SK-N-SH treated with all-trans-retinoic acid at 6 μM for 48 hours (cell line): ENCODE measurements around the gene ICA1.

Experiments
- ATAC-seq: fragments of 200-7000 bp; cut with Tn5 transposase; 3 replicates; pipeline ENCODE4 v1.9.1; 2020; ENCODE audit warnings: mild to moderate bottlenecking, moderate library complexity
- ARNTL ChIP-seq: fragments of 450-650 bp; formaldehyde crosslinking; IDR thresholded peaks from 2 replicates; pipeline ENCODE4 v1.5.0; 2020; ENCODE audit warnings: low read depth, mild to moderate bottlenecking, moderate library complexity, borderline replicate concordance
- BACH2 ChIP-seq: fragments of 250-450 bp; sonication (Bioruptor Pico); IDR thresholded peaks from 2 replicates; pipeline ENCODE4 v1.9.0; 2021; ENCODE audit warnings: mild to moderate bottlenecking, borderline replicate concordance
- CREB5 ChIP-seq: fragments of 250-450 bp; sonication (Bioruptor Pico); IDR thresholded peaks from 2 replicates; pipeline ENCODE4 v1.5.1; 2020; ENCODE audit warnings: low read depth, mild to moderate bottlenecking, moderate library complexity
- CSDC2 ChIP-seq: fragments of 250-450 bp; sonication (Bioruptor Pico); IDR thresholded peaks from 2 replicates; pipeline ENCODE4 v1.5.0; 2020; ENCODE audit warnings: mild to moderate bottlenecking, moderate library complexity
- ESRRG ChIP-seq: fragments of 250-450 bp; sonication (Bioruptor Pico); IDR thresholded peaks from 2 replicates; pipeline ENCODE4 v1.6.1; 2021; ENCODE audit warnings: mild to moderate bottlenecking
- GLIS3 ChIP-seq: fragments of 250-450 bp; sonication (Bioruptor Pico); IDR thresholded peaks from 2 replicates; pipeline ENCODE4 v1.5.0; 2020; ENCODE audit warnings: mild to moderate bottlenecking, moderate library complexity
- PATZ1 ChIP-seq: fragments of 250-450 bp; sonication (Bioruptor Pico); IDR thresholded peaks from 2 replicates; pipeline ENCODE4 v1.8.0; 2020; ENCODE audit warnings: mild to moderate bottlenecking, moderate library complexity, borderline replicate concordance
- PPARA ChIP-seq: fragments of 250-450 bp; sonication (Bioruptor Pico); IDR thresholded peaks from 2 replicates; pipeline ENCODE4 v1.5.0; 2020; ENCODE audit warnings: mild to moderate bottlenecking, borderline replicate concordance
- RARB ChIP-seq: fragments of 250-450 bp; sonication (Bioruptor Pico); IDR thresholded peaks from 2 replicates; pipeline ENCODE4 v1.8.0; 2021; ENCODE audit warnings: mild to moderate bottlenecking, moderate library complexity
- TOX ChIP-seq: fragments of 250-450 bp; sonication (Bioruptor Pico); IDR thresholded peaks from 2 replicates; pipeline ENCODE4 v1.8.0; 2021; ENCODE audit warnings: mild to moderate bottlenecking, moderate library complexity, borderline replicate concordance
- TSHZ2 ChIP-seq: fragments of 250-450 bp; sonication (Bioruptor Pico); IDR thresholded peaks from 2 replicates; pipeline ENCODE4 v1.5.0; 2020; ENCODE audit warnings: mild to moderate bottlenecking, moderate library complexity
- ZC3H10 ChIP-seq: fragments of 250-450 bp; sonication (Bioruptor Pico); IDR thresholded peaks from 2 replicates; pipeline ENCODE4 v1.5.1; 2021; ENCODE audit warnings: mild to moderate bottlenecking, moderate library complexity
- ZFP3 ChIP-seq: fragments of 250-450 bp; sonication (Bioruptor Pico); IDR thresholded peaks from 2 replicates; pipeline ENCODE4 v1.5.0; 2020; ENCODE audit warnings: mild to moderate bottlenecking, moderate library complexity
- ZFP30 ChIP-seq: fragments of 450-650 bp; formaldehyde crosslinking; IDR thresholded peaks from 2 replicates; pipeline ENCODE4 v1.5.0; 2022; ENCODE audit warnings: mild to moderate bottlenecking, moderate library complexity
- ZNF565 ChIP-seq: fragments of 450-650 bp; formaldehyde crosslinking; conservative IDR thresholded peaks from 2 replicates; pipeline ENCODE4 v1.5.0; 2020; ENCODE audit warnings: low read depth, mild to moderate bottlenecking, moderate library complexity
- ZNF8 ChIP-seq: fragments of 450-650 bp; formaldehyde crosslinking; IDR thresholded peaks from 2 replicates; pipeline ENCODE4 v1.5.0; 2020; ENCODE audit warnings: mild to moderate bottlenecking, moderate library complexity
- TF ChIP-seq, protein P1 (sequence below): fragments of 250-450 bp; sonication (Bioruptor Pico); IDR thresholded peaks from 2 replicates; pipeline ENCODE4 v1.8.0; 2021; ENCODE audit warnings: low read depth, mild to moderate bottlenecking, moderate library complexity, borderline replicate concordance
- TF ChIP-seq, protein P2 (sequence below): fragments of 250-450 bp; sonication (Bioruptor Pico); IDR thresholded peaks from 2 replicates; pipeline ENCODE4 v1.5.1; 2021; ENCODE audit warnings: mild to moderate bottlenecking, moderate library complexity

ICA1 gene

DNA sequence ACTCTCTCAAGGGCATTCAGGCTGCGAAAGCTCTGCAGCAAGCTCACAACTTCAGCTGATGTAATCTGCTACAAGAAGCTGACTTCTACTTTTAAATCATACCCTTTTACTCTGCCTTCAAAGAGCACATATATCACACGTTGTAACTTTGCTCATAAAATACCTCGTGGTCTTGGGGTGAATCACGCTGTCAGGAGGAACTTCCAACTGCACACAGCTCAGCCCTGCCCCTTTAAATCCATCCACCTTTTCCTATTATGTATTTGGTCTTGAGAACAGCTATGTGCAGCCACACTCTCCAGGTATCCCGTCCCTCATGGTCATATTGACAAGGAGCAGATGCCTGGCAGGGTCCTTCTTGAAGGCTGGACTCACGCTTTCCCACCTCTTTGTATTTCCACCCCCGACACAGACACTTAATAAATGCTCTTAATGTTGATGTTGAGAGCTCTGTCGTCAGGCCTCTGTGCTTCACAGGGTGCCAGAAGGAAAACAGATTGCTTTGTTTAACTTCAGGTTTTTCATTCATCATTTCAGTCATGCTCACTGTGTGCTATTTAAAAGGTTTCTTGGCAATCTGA lies 47.6 kb downstream of the ICA1 start:
- TF ChIP-seq ZFP30 (CRISPR knock-in tag) (no peak), TOX (no peak), RARB (no peak), BACH2 (CRISPR knock-in tag) (no peak), PATZ1 (CRISPR knock-in tag) (no peak), ARNTL (no peak), ZNF565 (CRISPR knock-in tag) (no peak), CREB5 (CRISPR knock-in tag) (no peak), ESRRG (no peak), ZC3H10 (CRISPR knock-in tag) (no peak), TSHZ2 (no peak), ZNF8 (CRISPR knock-in tag) (no peak), GLIS3 (no peak), PPARA (CRISPR knock-in tag) (no peak), CSDC2 (CRISPR knock-in tag) (no peak)
- TF ChIP-seq, protein P1, sequence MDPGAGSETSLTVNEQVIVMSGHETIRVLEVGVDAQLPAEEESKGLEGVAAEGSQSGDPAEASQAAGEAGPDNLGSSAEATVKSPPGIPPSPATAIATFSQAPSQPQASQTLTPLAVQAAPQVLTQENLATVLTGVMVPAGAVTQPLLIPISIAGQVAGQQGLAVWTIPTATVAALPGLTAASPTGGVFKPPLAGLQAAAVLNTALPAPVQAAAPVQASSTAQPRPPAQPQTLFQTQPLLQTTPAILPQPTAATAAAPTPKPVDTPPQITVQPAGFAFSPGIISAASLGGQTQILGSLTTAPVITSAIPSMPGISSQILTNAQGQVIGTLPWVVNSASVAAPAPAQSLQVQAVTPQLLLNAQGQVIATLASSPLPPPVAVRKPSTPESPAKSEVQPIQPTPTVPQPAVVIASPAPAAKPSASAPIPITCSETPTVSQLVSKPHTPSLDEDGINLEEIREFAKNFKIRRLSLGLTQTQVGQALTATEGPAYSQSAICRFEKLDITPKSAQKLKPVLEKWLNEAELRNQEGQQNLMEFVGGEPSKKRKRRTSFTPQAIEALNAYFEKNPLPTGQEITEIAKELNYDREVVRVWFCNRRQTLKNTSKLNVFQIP, result no peak
- TF ChIP-seq, protein P2, sequence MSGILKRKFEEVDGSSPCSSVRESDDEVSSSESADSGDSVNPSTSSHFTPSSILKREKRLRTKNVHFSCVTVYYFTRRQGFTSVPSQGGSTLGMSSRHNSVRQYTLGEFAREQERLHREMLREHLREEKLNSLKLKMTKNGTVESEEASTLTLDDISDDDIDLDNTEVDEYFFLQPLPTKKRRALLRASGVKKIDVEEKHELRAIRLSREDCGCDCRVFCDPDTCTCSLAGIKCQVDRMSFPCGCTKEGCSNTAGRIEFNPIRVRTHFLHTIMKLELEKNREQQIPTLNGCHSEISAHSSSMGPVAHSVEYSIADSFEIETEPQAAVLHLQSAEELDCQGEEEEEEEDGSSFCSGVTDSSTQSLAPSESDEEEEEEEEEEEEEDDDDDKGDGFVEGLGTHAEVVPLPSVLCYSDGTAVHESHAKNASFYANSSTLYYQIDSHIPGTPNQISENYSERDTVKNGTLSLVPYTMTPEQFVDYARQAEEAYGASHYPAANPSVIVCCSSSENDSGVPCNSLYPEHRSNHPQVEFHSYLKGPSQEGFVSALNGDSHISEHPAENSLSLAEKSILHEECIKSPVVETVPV (CRISPR knock-in tag), result no peak
- no peak; the same call in 2 of the 3 replicates for ATAC-seq

DNA sequence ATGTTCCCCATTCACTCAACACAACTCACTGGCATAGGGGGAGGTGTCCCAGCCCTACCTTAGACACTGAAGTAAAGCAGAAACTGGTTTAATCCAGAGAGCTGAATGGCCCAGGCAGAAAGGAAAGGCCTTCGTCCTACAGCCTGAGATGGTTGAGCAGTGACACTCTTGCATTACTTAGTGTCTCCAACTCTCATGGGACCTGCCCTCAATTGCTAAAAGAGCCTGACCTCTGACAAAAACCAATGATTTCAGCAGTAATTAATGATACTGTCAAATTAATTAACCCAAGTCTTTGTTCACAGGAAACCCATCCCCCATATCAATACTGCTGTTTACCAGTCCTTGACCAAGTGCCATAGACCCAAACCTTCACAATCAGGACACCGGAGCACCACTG lies 48.6 kb downstream of the ICA1 start:
- no peak for TF ChIP-seq BACH2 (CRISPR knock-in tag)
- TF ChIP-seq, protein P1, result no peak
- TF ChIP-seq ZC3H10 (CRISPR knock-in tag), result no peak
- TF ChIP-seq CSDC2 (CRISPR knock-in tag), result no peak
- TF ChIP-seq TSHZ2, result no peak
- no peak for TF ChIP-seq PATZ1 (CRISPR knock-in tag)
- TF ChIP-seq ZFP30 (CRISPR knock-in tag), result no peak
- TF ChIP-seq RARB, result no peak
- TF ChIP-seq GLIS3, result no peak
- no peak for TF ChIP-seq ZFP3 (CRISPR knock-in tag)
- ATAC-seq, result no peak
